Stimulated activated CD8-positive, alpha-beta memory T cell treated with anti-CD3 and anti-CD28 coated beads, Interleukin-2, amount 100 ng/mL, for 48 hours (primary cell): ENCODE measurements around the gene GPC3.
"Not testable (repeated sequence)": the region's sequence is repeated elsewhere in the genome, so short reads cannot be mapped to it uniquely, and the experiment has no call there.

Experiments used
- DNase-seq, 2 donors: peaks; one replicate each; pipeline ENCODE4 v3.0.0-alpha.2; 2020; ENCODE audit warnings: low read depth in 2 of 2

Gene GPC3

GRCh38 chrX:133888084-133888483, 97.3 kb downstream of the GPC3 start:
- DNase-seq: not testable (repeated sequence)

GRCh38 chrX:133884430-133885394, 100.7 kb downstream of the GPC3 start:
- no peak for DNase-seq

DNA sequence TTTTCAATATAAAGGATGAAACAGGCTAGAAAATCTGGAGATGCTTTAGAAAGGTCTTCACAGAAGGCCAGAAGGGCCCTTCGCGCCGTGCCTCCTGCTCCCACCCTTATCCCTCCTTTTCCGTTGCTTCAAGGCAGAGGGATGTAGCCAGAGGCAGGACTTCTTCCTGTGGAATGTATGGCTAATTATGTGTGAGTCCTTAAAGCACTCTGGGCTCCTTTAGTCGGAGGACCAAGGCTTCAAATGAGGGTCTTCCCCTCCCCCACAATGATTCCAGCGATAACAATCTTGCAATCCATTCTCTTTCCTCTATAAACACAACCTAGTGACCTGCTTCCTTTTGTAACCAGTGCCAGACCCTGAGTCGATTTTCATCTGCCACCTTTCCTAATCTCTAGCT, 103.5 kb downstream of the GPC3 start:
- DNase-seq: no peak

- DNase-seq: no peak
Observed at GRCh38 chrX:133881007-133881406, 104.4 kb downstream of the GPC3 start.

- no peak for DNase-seq
Observed at GRCh38 chrX:133880032-133880443, 105.4 kb downstream of the GPC3 start.

- DNase-seq: no peak
Observed at GRCh38 chrX:133878710-133879109, 106.7 kb downstream of the GPC3 start.

DNA sequence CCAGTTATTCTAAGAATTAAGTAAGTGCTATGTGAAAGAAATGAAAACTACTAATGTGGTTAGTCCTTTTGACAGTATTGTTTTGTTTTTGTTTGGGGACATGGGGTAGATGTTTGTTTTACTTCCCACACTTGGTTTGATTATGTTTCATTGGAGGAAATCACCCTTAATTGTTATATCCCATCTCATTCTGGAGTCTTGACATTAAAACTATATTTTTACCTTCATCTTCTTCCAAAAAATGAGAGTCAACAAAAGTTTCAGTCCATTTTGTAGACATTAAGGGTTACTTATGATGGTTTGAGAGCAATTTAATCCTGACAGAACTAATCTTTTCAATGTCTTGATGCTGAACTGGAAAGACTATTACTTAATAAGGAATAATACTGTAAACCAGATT, 108.7 kb downstream of the GPC3 start:
- no peak for DNase-seq

DNA sequence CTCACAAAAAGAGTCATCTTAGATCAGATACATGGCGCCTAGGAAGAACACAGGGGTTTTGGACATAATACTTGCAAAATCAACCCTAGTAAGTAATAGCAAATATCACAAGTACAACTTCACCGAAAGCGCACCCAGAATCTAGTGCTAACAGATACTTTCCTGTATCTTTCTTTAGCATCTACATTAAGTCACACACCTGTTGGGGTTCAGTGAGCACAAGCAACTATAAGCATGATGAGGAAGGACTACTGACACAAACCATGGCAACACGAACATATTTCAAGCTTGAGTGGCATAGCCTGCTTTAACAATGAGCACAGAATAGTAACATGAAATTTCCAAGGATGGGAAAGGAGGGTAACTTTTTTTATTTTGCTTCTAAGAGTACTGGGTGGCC, 116.1 kb downstream of the GPC3 start:
- no peak for DNase-seq

- DNase-seq: no peak
Observed at GRCh38 chrX:133868682-133869081, 116.7 kb downstream of the GPC3 start.

DNA sequence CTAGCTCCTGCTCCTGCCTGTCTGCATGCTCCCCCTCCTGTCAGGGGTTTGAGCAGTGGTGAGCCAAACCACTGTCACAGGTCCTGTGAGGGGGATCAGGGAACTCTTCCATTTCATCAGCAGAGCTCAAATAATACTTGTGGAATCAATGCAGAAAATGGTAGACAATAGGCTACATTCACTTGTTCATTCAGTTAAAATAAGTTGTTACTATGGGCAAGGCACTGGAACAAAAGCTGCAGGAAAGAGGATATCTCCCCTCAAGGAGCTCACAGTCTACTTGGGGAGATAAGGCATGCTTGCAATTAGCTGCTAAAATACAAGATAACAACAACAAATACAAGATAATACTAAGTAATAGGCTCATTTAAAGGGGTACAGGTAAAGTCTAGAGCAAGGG, 117.1 kb downstream of the GPC3 start:
- no peak for DNase-seq

GRCh38 chrX:133865761-133866471, 119.5 kb downstream of the GPC3 start:
- DNase-seq: no peak

- no peak for DNase-seq
Observed at GRCh38 chrX:133864236-133864635, 121.2 kb downstream of the GPC3 start.

DNA sequence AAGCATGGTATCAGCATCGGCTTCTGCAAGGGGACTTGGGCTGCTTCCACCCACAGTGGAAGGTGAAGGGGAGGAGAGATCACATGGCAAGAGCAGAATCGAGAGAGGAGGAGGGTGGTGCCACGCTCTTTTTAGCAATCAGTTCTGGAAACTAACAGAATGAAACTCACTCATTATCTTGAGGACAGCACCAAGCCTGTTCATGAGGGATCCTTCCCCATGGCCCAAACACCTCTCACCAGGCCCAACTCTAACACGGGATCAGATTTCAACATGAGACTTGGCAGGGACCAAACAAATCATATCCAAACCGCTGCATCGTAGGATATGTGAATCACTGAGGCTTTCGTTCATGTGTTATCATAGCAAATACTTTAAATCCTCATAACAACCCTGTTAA, 125.5 kb downstream of the GPC3 start:
- no peak for DNase-seq

DNA sequence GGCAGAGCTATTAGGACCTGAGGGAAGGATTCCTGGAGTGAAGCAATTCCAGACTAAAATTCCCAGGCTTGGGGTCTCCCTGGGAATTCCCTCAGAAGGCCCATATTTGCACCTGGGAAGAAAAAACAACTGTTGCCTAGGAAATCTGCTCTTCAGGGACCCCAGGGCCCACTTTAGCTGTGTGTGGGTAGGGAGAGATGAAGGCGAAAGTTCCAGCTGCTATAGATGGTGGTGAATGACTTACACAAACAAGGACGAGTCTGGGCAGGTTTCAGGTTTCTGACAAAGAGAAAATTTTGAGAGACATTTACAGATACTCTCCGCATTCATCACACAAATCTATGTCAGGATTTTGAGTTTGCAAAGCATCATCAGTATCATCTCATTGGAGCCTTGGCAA, 126.1 kb downstream of the GPC3 start:
- no peak for DNase-seq

- DNase-seq: no peak
Observed at GRCh38 chrX:133857640-133858269, 127.6 kb downstream of the GPC3 start.

GRCh38 chrX:133856819-133857218, 128.6 kb downstream of the GPC3 start:
- DNase-seq: no peak

- DNase-seq: no peak
Observed at GRCh38 chrX:133854290-133854689, 131.1 kb downstream of the GPC3 start.

DNA sequence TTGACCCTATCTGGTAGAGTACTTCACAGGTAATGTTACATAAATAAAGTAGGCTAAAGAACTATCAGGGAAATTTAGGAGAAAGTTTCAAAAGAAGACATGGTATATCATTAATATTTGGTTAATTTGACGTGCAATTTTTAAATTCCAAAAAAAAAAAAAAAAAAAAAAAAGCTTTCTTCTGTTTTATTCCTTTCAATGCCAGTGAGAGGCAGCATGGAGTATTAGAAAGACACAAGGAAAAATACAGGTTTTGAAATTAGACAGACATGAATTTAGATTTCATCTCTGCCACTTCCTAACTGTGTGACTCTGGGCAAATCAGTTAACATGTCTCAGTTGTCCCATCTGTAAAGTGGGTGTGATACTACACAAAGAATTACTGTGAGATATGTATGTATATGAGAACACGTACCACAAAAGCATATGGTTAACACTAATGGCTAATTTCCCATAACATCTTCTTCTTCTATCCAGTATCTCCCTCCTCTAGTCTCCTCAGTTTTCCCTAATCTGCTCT, 132.5 kb downstream of the GPC3 start:
- DNase-seq: no peak

- DNase-seq: no peak
Observed at GRCh38 chrX:133852401-133852800, 133.0 kb downstream of the GPC3 start.

DNA sequence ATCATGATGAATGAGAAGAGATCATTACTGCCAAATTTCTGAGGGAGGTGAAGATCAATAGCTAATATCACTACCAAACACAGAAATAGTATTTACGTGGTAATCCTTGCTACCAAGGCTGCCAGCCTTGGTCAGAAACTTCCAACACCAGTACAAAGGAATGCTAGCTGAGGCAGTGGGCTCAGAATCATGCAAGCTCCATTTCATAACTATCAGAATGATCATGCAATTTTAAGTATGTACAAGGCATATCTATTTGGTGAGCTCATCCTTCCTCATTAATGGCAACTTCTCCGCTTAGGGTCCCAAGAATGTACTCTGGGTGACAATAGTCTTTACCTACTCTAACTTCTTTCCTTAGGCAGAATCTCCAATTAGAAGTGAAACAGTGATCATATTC, 135.0 kb downstream of the GPC3 start:
- DNase-seq: no peak

GRCh38 chrX:133849676-133850075, 135.7 kb downstream of the GPC3 start:
- no peak for DNase-seq

DNA sequence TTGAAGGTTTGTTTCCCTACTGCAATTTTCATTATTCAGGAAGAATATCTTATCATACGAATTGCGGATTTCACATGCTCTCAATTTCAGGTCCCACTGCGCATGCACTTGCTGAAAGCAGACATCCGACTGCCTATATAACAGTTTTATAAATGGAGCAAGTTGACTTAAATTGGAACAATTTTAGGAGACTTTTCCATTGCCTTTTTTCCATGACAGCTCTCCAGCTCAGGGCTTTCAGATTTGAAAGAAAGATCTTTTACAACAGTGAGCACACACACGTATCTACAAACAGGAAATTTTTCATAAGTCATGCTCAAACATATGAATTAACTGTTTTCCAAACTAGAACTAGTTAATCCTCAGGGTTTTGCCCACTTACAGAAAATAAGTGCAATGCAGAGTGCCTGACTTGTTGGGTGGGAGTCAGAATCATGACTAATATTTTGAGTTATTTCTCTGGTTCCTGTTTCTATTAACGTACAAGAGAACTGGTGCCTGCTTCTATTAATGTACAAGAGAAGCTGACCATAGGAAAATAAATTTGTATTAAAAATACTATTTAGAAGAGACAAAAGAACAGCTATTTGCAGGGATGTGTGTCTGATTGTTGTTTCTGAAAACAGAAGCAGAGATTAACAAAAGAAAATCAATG, 137.9 kb downstream of the GPC3 start:
- DNase-seq: no peak
